GM19452 (cell line): ENCODE data around the gene RNF212B.
"Not testable (repeated sequence)": the region's sequence is repeated elsewhere in the genome, so short reads cannot be mapped to it uniquely, and the experiment has no call there.

Experiments
- ATAC-seq: cut with Tn5 transposase; IDR thresholded peaks from one replicate; pipeline ENCODE4 v1.9.1; 2021; ENCODE audit not compliant: unreplicated experiment

The RNF212B gene

GRCh38 chr14:23242076-23242475, 4.3 kb downstream of the RNF212B start:
- ATAC-seq, result no peak

- ATAC-seq, result no peak
These were observed 5.3 kb downstream of the RNF212B start for GRCh38 chr14:23243066-23243465.

- no peak for ATAC-seq
These were observed 7.5 kb downstream of the RNF212B start for GRCh38 chr14:23245282-23245681.

- ATAC-seq, result no peak
These were observed 10.9 kb downstream of the RNF212B start for GRCh38 chr14:23248601-23249000.

GRCh38 chr14:23249824-23250223, 12.1 kb downstream of the RNF212B start:
- no peak for ATAC-seq

- no peak for ATAC-seq
These were observed 14.3 kb downstream of the RNF212B start for GRCh38 chr14:23252006-23252405.

GRCh38 chr14:23252420-23253333, 14.9 kb downstream of the RNF212B start:
- no peak for ATAC-seq

GRCh38 chr14:23258256-23258655, 20.5 kb downstream of the RNF212B start:
- ATAC-seq, result no peak

- no peak for ATAC-seq
These were observed 21.7 kb downstream of the RNF212B start for GRCh38 chr14:23259426-23259825.

- ATAC-seq, result not testable (repeated sequence)
These were observed 23.1 kb downstream of the RNF212B start for GRCh38 chr14:23260849-23261248.

GRCh38 chr14:23269193-23269592, 31.5 kb downstream of the RNF212B start:
- ATAC-seq, result no peak

GRCh38 chr14:23275412-23275811, 37.7 kb downstream of the RNF212B start:
- ATAC-seq, result no peak

GRCh38 chr14:23277189-23277588, 39.5 kb downstream of the RNF212B start:
- no peak for ATAC-seq

- not testable (repeated sequence) for ATAC-seq
These were observed 40.2 kb downstream of the RNF212B start for GRCh38 chr14:23277928-23278327.

GRCh38 chr14:23281247-23281646, 43.5 kb downstream of the RNF212B start:
- no peak for ATAC-seq

GRCh38 chr14:23284654-23285529, 47.2 kb downstream of the RNF212B start:
- no peak for ATAC-seq

- peak; percentile 17 for ATAC-seq
These were observed 47.8 kb downstream of the RNF212B start for GRCh38 chr14:23285530-23286019.

- ATAC-seq, result peak; percentile 98
These were observed 48.5 kb downstream of the RNF212B start, which contains the start of gene HOMEZ for GRCh38 chr14:23286020-23286901. HOMEZ (minus strand) TSS chr14:23286132; CDS start chr14:23285952, 180 bp downstream.

- no peak for ATAC-seq
These were observed 49.3 kb downstream of the RNF212B start for GRCh38 chr14:23286902-23287479.
